Measurements from ENCODE around the gene COPE.

Gene COPE

DNA sequence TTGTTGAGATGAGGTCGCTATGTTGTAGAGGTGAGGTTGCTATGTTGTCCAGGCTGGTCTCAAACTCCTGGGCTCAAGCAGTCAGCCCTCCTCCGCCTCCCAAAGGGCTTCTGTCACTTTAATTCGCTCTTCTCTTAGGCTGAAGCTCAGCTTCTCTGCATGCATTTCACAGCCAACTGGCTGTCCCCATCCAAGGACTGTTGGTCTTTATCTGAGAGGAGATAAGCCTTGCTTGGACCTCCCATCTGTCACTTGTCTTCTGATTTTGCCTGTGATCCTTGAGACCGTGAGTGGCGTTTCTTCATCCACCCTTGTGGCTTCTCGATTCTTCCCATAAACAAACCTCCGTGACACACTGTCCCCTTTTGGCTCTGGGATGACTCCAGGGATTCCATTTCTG lies 47.6 kb downstream of the COPE start:
- no peaks in the 10 kb centered on the region for H3K27me3 ChIP-seq (ENCODE audit: insufficient read depth, low read length)
- no peaks in the 10 kb centered on the region for H3K79me2 ChIP-seq (ENCODE audit: control insufficient read depth, insufficient read depth, low read length, unreplicated experiment)
- H3K27ac ChIP-seq (ENCODE audit: low read depth, low read length) = no peak overlapping the region
- H3K4me3 ChIP-seq (ENCODE audit: low read depth, low read length) = no peak overlapping the region
- H3K36me3 ChIP-seq (ENCODE audit: insufficient read depth, low read length) = peaks cover 4% of the 10 kb centered on the region; the same call in 1 of the 2 replicates
- no peaks in the 10 kb centered on the region for H3K4me1 ChIP-seq (ENCODE audit: control insufficient read depth, insufficient read depth, low read length, unreplicated experiment)
- H2AFZ ChIP-seq (ENCODE audit: low read length, unreplicated experiment) = no peak overlapping the region

DNA sequence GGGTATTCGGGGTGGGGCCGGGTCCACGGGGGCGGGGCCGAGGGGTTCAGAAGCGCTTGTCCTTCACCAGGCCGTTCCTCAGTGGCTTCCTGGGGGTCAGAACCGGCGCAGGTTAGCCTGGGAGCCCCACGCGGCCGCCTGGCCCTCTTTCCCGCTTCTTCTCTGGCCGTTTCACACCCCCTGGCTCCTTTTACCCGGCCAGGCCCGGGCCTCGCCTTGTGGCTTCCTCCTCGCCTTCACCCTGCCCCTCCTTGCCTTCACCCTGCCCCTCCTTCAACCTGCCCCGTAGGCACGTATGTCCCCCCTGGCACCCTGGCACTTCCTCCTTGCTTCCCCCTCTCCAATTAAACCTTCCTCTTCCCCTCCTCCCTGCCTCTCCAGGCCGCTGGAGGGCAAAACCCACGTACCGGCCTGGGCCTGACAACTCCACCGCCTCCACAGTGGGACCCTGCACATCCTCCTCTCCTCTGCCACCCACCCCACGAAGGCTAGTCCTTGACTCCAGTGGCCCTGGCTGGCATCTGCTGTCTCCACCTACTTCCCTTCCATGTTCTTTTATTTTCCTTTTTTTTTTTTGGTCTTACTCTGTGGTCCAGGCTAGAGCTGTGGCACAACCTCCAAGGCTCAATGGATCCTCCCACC lies 48.5 kb downstream of the COPE start:
- Histone ChIP-seq H3K27ac (ENCODE audit: low read depth, low read length) (no peak overlapping the region), H2AFZ (ENCODE audit: low read length, unreplicated experiment) (no peak overlapping the region), H3K36me3 (ENCODE audit: insufficient read depth, low read length) (peaks cover 6% of the 10 kb centered on the region; the same call in 1 of the 2 replicates), H3K4me3 (ENCODE audit: low read depth, low read length) (no peak overlapping the region), H3K27me3 (ENCODE audit: insufficient read depth, low read length) (no peaks in the 10 kb centered on the region), H3K4me1 (ENCODE audit: control insufficient read depth, insufficient read depth, low read length, unreplicated experiment) (no peaks in the 10 kb centered on the region), H3K79me2 (ENCODE audit: control insufficient read depth, insufficient read depth, low read length, unreplicated experiment) (no peaks in the 10 kb centered on the region)

DNA sequence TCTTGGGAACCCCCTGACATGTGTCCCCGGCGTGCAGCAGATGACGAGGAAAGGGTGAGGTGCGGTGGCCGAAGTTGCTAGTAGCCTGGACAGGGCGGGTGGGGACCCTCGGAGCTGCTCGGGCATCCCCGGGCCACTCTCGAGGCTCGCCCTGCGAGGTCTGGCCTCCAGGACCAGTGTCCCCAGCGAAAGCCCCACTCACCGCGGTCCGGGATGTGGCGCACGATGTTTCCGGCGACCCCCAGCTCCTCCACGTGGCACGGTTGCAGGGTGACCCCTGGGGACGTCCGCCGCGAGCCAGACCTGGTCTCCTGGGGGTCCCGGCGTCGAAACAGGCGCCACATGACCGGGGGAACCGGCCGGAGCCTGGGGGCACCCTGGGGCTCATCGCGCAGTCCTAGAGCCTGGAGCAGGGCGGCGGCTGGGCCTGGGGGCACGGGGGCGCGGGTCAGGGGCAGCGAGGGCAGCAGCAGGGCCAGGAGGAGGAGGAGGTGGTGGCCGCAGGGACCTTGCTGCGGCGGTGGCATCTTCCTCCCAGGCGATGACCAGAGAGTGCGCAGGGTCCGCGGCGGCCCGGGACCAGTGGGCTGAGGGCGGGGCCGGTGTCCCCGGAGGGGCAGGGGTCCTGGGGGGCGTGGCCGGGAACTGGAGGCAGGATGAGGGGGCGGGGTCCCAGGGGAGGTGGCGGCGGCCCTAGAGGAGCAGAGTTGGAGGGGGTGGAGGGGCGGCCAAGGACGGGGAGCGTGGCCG lies 49.2 kb downstream of the COPE start:
- H3K27ac ChIP-seq (ENCODE audit: low read depth, low read length) = no peak overlapping the region
- H3K27me3 ChIP-seq (ENCODE audit: insufficient read depth, low read length) = no peaks in the 10 kb centered on the region
- no peaks in the 10 kb centered on the region for H3K4me1 ChIP-seq (ENCODE audit: control insufficient read depth, insufficient read depth, low read length, unreplicated experiment)
- H3K79me2 ChIP-seq (ENCODE audit: control insufficient read depth, insufficient read depth, low read length, unreplicated experiment) = no peaks in the 10 kb centered on the region
- no peak overlapping the region for H3K4me3 ChIP-seq (ENCODE audit: low read depth, low read length)
- peaks cover 9% of the 10 kb centered on the region; the same call in 1 of the 2 replicates for H3K36me3 ChIP-seq (ENCODE audit: insufficient read depth, low read length)
- H2AFZ ChIP-seq (ENCODE audit: low read length, unreplicated experiment) = no peak overlapping the region

DNA sequence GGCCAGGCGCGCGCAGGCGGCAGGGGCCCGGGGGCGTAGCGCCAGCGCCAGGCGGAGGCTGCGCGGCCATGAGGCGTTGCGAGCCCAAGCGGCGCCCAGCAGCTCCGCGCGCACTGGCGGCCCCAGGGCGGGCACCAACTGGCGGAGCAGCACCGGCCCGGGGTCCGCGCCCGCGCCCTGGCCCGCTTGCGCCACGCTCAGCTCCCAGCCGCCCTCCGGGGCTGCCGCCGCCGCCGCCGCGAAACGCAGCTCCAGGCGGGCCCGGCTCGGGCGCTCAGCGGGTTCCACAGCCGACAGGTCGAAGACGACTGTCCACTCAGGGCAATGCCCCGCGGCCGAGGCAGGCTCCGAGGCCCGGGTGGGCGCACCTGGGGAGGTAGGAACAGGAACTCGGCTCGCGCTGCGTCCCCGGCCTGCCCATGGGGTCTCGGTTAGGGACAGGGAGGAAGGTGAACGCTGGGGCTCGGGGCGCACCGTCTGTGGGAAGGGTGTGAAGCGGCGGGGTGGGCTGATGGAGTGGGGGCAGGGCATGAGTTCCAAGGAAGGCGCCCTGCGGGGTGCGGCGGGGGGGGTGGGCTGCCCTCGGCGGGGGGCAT lies 50.1 kb downstream of the COPE start:
- Histone ChIP-seq H3K36me3 (ENCODE audit: insufficient read depth, low read length) (peaks cover 9% of the 10 kb centered on the region; the same call in 1 of the 2 replicates), H3K4me1 (ENCODE audit: control insufficient read depth, insufficient read depth, low read length, unreplicated experiment) (no peaks in the 10 kb centered on the region), H2AFZ (ENCODE audit: low read length, unreplicated experiment) (no peak overlapping the region), H3K79me2 (ENCODE audit: control insufficient read depth, insufficient read depth, low read length, unreplicated experiment) (no peaks in the 10 kb centered on the region), H3K4me3 (ENCODE audit: low read depth, low read length) (no peak overlapping the region), H3K27me3 (ENCODE audit: insufficient read depth, low read length) (no peaks in the 10 kb centered on the region), H3K27ac (ENCODE audit: low read depth, low read length) (no peak overlapping the region)

DNA sequence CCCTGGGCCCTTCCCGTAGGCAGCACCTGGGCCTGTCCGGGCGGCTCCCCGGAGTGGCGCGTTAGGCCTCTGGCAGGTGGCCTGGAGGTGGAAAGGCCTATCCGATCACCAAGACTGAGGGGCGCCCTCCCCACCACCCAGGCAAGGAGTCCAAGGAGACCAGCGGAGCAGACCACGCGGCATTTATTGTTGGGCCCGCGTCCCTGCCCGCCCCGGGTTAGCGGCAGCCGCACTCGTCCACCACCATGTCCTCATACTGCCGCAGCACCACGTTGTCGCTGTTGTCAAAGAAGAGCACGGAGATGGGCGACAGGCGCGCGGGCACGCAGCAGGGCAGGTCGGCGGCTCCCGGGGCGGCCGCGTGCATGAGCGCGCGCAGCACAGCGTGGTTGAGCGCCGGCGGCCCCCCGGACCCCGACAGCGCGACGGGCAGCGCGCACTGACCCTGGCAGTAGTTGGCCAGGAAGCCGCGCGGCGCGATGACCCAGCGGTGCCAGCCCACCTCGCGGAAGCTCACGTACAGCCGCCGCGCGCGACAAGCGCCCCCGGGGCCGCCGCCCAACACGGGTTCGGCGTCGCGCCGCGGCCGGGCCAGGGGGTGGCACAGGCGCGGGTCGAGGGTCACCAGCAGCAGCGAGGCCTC lies 50.7 kb downstream of the COPE start:
- Histone ChIP-seq H3K4me3 (ENCODE audit: low read depth, low read length) (no peak overlapping the region), H3K27ac (ENCODE audit: low read depth, low read length) (no peak overlapping the region), H3K4me1 (ENCODE audit: control insufficient read depth, insufficient read depth, low read length, unreplicated experiment) (no peaks in the 10 kb centered on the region), H2AFZ (ENCODE audit: low read length, unreplicated experiment) (no peak overlapping the region), H3K36me3 (ENCODE audit: insufficient read depth, low read length) (peaks cover 9% of the 10 kb centered on the region; the same call in 1 of the 2 replicates), H3K27me3 (ENCODE audit: insufficient read depth, low read length) (no peaks in the 10 kb centered on the region), H3K79me2 (ENCODE audit: control insufficient read depth, insufficient read depth, low read length, unreplicated experiment) (no peaks in the 10 kb centered on the region)

DNA sequence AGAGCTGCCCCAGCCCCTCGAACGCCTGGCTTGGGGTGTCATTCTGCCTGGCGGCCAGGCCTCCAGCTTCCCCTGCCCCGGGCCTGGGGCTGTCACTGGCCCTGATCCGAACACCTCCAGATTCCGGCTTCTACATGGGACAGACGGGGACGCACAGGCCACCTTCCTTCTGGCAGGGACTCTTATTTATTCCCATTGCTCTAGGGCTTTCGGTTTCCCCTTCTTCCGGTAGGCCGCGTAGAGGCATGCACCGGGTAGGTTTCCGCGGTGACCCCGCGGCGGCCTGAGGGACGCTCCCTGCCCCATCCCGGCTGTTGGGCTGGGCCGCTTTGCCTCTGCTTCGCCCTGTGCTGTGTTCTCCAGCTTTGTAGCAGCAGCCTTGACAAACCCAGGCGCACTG lies 51.4 kb downstream of the COPE start:
- no peaks in the 10 kb centered on the region for H3K79me2 ChIP-seq (ENCODE audit: control insufficient read depth, insufficient read depth, low read length, unreplicated experiment)
- no peaks in the 10 kb centered on the region for H3K27me3 ChIP-seq (ENCODE audit: insufficient read depth, low read length)
- H3K4me1 ChIP-seq (ENCODE audit: control insufficient read depth, insufficient read depth, low read length, unreplicated experiment) = no peaks in the 10 kb centered on the region
- no peak overlapping the region for H3K4me3 ChIP-seq (ENCODE audit: low read depth, low read length)
- peaks cover 9% of the 10 kb centered on the region; the same call in 1 of the 2 replicates for H3K36me3 ChIP-seq (ENCODE audit: insufficient read depth, low read length)
- no peak overlapping the region for H3K27ac ChIP-seq (ENCODE audit: low read depth, low read length)
- no peak overlapping the region for H2AFZ ChIP-seq (ENCODE audit: low read length, unreplicated experiment)

DNA sequence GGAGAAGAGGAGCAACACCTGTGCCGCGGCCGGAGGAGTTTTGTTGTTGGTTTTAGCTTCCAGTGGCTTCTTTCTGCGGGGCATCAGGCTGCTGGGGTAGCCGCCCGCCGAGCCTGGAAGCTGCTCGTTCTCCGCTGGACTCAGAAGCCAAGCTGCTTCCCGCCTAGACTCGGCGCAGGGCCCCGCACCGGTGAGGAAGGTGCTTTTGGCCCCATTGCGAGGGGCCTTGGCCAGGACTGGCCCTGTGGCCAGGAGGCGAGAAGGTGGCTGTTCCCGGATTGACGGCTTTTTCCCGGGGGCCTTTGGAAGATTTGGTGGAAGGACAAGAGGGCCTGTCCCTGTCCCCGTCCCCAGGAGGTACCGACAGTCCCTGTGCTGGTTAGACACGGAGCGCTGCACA lies 52.0 kb downstream of the COPE start:
- Histone ChIP-seq H3K27ac (ENCODE audit: low read depth, low read length) (no peak overlapping the region), H3K4me3 (ENCODE audit: low read depth, low read length) (no peak overlapping the region), H3K27me3 (ENCODE audit: insufficient read depth, low read length) (no peaks in the 10 kb centered on the region), H3K79me2 (ENCODE audit: control insufficient read depth, insufficient read depth, low read length, unreplicated experiment) (no peaks in the 10 kb centered on the region), H3K36me3 (ENCODE audit: insufficient read depth, low read length) (peaks cover 9% of the 10 kb centered on the region; the same call in 1 of the 2 replicates), H2AFZ (ENCODE audit: low read length, unreplicated experiment) (no peak overlapping the region), H3K4me1 (ENCODE audit: control insufficient read depth, insufficient read depth, low read length, unreplicated experiment) (no peaks in the 10 kb centered on the region)

DNA sequence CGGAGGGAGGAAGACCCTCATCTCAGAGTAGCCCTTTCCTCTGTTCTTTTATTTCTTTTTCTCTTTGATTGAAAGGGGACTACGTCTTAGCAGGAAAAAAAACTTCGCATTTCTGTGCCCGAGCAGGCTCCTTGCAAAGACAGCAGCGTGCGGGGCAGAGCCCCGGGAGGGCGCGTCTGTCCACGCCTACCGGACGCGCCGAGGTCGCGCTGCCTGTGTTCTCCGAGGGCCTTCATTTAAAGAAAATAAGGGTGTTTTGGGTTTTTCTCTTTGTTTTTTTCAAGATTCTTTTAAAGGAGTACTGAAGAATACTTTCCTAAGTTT lies 52.4 kb downstream of the COPE start:
- H3K27ac ChIP-seq (ENCODE audit: low read depth, low read length) = no peak overlapping the region
- H3K4me3 ChIP-seq (ENCODE audit: low read depth, low read length) = no peak overlapping the region
- peaks cover 9% of the 10 kb centered on the region; the same call in 1 of the 2 replicates for H3K36me3 ChIP-seq (ENCODE audit: insufficient read depth, low read length)
- H3K79me2 ChIP-seq (ENCODE audit: control insufficient read depth, insufficient read depth, low read length, unreplicated experiment) = no peaks in the 10 kb centered on the region
- no peaks in the 10 kb centered on the region for H3K4me1 ChIP-seq (ENCODE audit: control insufficient read depth, insufficient read depth, low read length, unreplicated experiment)
- H3K27me3 ChIP-seq (ENCODE audit: insufficient read depth, low read length) = no peaks in the 10 kb centered on the region
- H2AFZ ChIP-seq (ENCODE audit: low read length, unreplicated experiment) = no peak overlapping the region

DNA sequence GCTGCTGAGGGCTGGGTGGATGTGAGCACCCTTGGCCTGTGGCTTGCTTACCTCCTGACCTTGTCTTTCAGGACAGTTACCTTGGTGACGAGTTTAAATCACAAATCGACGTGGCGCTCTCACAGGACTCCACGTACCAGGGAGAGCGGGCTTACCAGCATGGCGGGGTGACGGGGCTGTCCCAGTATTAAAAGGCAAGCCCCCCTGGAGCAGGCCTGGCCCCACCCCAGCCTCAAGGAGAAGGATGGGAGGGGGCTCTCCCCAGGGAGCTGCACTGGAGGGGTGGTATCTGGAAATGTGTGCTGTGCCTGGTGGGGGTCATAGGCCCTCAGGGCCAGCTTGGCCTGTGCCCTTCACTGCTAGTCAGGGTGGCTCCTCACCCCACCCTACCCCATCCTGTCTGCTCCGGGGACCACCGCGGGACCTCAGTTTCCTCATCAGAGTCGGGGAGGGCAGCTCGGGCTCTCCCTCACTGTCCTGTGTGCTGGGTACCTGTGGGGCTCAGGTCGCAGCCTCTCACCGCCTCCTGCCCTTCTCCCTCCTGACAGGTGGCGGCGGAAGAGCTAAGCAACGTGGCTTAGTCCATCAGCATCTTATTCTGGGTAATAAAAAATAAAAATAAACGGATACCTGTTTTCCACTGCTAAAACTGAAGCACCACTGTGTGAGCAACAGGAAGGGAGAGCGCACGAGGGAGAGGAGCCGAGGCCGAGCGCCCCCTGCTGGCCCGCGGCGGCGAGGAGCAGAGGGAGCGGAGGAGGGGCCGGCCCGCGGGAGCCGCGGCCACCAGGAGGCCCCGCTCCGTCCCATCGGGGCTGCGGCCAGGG lies 53.0 kb downstream of the COPE start:
- no peak overlapping the region for H3K4me3 ChIP-seq (ENCODE audit: low read depth, low read length)
- no peaks in the 10 kb centered on the region for H3K27me3 ChIP-seq (ENCODE audit: insufficient read depth, low read length)
- H3K27ac ChIP-seq (ENCODE audit: low read depth, low read length) = no peak overlapping the region
- H2AFZ ChIP-seq (ENCODE audit: low read length, unreplicated experiment) = no peak overlapping the region
- H3K36me3 ChIP-seq (ENCODE audit: insufficient read depth, low read length) = peaks cover 9% of the 10 kb centered on the region; the same call in 1 of the 2 replicates
- no peaks in the 10 kb centered on the region for H3K4me1 ChIP-seq (ENCODE audit: control insufficient read depth, insufficient read depth, low read length, unreplicated experiment)
- H3K79me2 ChIP-seq (ENCODE audit: control insufficient read depth, insufficient read depth, low read length, unreplicated experiment) = no peaks in the 10 kb centered on the region

Data from ACC112 (cell line).